ENCODE results near the gene PTPRC.

The PTPRC gene

DNA sequence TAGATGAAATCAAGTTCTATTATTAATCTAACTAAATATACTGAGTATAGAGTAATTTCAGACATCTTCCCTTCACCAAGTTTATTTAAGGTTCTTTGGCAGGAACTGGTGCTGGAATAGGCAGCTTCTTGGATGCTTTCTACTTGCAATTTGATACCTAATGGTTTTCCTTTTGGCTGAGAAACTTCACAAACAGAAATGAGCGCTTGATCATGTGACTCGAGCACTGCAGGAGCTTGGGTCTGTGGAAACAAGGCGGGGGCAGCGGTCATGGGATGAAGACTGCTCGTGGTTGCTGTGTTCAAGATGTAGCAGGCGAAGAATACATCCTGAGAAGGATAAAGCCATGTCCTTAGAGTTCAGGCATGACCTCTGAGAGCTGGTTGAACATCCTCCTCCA lies 136.8 kb downstream of the PTPRC start:
- H3K9me3 ChIP-seq: no peaks in the 10 kb centered on the region
- H3K4me1 ChIP-seq: no peaks in the 10 kb centered on the region
- no peaks in the 10 kb centered on the region for H3K27me3 ChIP-seq
- intact Hi-C loops (cut with DNase I; ENCODE audit: low total_unique reads): no loop called here
- no peaks in the 10 kb centered on the region for H3K36me3 ChIP-seq
- no peak overlapping the region for H3K4me3 ChIP-seq
- DNase-seq: peak in 1 of 2 donors; percentile 24
- TF ChIP-seq, protein P1, sequence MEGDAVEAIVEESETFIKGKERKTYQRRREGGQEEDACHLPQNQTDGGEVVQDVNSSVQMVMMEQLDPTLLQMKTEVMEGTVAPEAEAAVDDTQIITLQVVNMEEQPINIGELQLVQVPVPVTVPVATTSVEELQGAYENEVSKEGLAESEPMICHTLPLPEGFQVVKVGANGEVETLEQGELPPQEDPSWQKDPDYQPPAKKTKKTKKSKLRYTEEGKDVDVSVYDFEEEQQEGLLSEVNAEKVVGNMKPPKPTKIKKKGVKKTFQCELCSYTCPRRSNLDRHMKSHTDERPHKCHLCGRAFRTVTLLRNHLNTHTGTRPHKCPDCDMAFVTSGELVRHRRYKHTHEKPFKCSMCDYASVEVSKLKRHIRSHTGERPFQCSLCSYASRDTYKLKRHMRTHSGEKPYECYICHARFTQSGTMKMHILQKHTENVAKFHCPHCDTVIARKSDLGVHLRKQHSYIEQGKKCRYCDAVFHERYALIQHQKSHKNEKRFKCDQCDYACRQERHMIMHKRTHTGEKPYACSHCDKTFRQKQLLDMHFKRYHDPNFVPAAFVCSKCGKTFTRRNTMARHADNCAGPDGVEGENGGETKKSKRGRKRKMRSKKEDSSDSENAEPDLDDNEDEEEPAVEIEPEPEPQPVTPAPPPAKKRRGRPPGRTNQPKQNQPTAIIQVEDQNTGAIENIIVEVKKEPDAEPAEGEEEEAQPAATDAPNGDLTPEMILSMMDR (IDR thresholded peaks at IDR 0.05): no peak
- no peak overlapping the region for H3K27ac ChIP-seq

DNA sequence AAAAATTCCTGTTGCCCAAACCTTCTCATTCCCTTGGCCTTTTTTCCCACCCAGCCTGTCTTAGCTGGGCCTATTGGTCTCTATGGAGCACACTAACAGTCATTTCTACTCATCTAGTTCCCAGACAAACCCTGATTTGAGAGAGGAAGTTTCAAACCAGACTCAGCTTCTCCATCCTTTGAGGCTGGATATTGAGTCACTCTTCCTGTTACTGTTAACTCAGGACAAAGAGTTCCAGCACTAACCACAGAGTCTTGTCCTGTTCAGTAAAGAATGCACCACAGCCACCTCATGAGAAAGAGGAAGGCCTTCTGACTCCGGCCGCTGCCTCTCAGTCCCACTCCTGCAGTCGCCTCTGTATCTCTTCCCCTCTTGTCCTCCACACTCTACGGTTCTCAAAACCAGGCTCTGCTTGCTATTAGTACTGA lies 137.8 kb downstream of the PTPRC start:
- intact Hi-C loops (cut with DNase I; ENCODE audit: low total_unique reads): no loop called here
- peak; percentile 41 to 67 for DNase-seq
- Histone ChIP-seq H3K36me3 (no peaks in the 10 kb centered on the region), H3K27ac (no peak overlapping the region), H3K4me3 (no peak overlapping the region), H3K9me3 (no peaks in the 10 kb centered on the region), H3K27me3 (no peaks in the 10 kb centered on the region), H3K4me1 (no peaks in the 10 kb centered on the region)
- TF ChIP-seq, protein P1 (IDR thresholded peaks at IDR 0.05): no peak

DNA sequence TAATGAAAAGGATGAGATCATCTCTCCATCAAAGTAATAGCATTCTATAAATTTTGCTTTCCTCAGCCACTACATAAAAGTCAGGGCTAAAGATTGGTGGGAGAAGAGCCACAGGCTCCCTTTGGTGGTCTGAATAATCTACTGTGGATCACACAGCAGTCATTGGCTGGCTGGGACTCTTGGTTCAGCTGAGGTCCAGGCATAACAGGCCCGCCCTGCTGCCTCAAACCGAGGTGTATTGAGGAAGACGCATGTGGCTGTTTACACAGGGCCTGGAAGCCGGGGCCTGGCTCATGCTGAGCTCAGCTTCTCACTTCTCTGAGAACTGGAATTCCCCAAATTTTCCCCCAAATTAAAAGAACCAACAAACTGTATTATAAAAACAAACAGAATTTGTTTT lies 139.2 kb downstream of the PTPRC start:
- TF ChIP-seq, protein P1 (IDR thresholded peaks at IDR 0.05): no peak
- no peaks in the 10 kb centered on the region for H3K36me3 ChIP-seq
- no peak overlapping the region for H3K4me3 ChIP-seq
- no peaks in the 10 kb centered on the region for H3K9me3 ChIP-seq
- peak in 1 of 2 donors; percentile 32 for DNase-seq
- intact Hi-C loops (cut with DNase I; ENCODE audit: low total_unique reads): no loop called here
- H3K4me1 ChIP-seq: no peaks in the 10 kb centered on the region
- H3K27ac ChIP-seq: no peak overlapping the region
- no peaks in the 10 kb centered on the region for H3K27me3 ChIP-seq

DNA sequence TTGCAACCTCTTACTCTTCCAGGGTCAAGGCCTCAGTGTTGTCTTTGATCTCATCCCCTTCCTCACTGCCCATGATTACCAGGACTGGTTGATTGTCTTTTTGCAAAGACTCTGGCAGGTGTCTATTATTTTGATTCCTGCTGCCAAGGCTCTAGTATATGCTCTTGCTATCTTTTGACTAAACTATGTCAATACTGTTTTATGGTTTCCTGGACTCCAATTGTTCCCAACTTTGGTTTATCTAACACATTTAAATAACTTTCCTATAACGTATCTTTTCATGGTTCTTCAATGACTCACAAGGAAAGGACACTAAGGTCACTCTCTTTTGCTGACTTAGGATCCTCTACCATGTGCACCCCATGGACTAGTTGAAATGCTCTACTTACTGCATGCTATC lies 141.5 kb downstream of the PTPRC start:
- no peaks in the 10 kb centered on the region for H3K9me3 ChIP-seq
- DNase-seq: no peak
- H3K4me1 ChIP-seq: no peaks in the 10 kb centered on the region
- intact Hi-C loops (cut with DNase I; ENCODE audit: low total_unique reads): no loop called here
- H3K27me3 ChIP-seq: no peaks in the 10 kb centered on the region
- TF ChIP-seq, protein P1 (IDR thresholded peaks at IDR 0.05): no peak
- H3K4me3 ChIP-seq: no peak overlapping the region
- H3K36me3 ChIP-seq: no peaks in the 10 kb centered on the region
- H3K27ac ChIP-seq: no peak overlapping the region

DNA sequence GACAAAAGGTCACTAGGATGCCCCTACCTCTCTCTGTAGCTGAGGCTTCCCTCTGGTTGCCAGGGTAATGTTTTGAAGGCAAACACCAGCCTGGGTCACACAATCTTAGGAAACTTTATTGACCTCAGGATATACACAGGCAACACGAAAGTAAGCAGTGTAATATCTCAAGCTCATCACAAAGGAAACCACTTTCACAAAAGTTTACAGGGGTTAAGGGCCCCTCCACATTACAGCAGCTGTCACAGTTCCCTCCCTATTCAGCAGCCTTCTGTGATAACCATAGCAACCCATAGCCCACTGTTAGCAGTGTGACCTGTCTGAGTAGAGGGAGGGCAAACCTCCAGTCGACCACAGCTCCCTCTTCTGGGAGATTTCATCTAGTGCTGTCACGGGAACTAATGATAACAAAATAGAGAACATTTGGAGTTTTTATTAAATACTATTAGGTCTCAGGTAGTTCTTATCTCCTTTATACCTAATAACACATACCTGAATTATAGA lies 149.8 kb downstream of the PTPRC start:
- no peak overlapping the region for H3K4me3 ChIP-seq
- H3K27me3 ChIP-seq: no peaks in the 10 kb centered on the region
- no peak for DNase-seq
- no peaks in the 10 kb centered on the region for H3K36me3 ChIP-seq
- H3K4me1 ChIP-seq: no peaks in the 10 kb centered on the region
- no peaks in the 10 kb centered on the region for H3K9me3 ChIP-seq
- TF ChIP-seq, protein P1 (IDR thresholded peaks at IDR 0.05): no peak
- no peak overlapping the region for H3K27ac ChIP-seq
- intact Hi-C loops (cut with DNase I; ENCODE audit: low total_unique reads): no loop called here

DNA sequence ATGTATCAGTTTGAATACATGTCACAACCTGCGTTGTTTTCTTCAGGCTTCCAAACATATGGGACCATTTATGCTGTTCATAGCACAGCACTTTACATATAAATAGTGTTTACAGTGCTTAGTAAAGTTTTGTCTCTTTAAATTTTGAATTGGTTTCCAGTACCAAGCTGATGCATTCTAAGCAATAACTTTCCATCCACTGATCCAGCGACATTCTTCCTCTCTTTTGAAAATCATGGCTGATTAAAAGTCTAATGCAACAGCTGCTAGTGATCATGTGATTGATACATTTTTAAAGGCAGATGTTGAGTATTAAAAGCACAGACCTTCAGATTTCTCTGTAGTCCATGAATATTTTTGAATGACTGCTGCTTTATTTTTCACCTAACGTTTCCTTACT lies 154.9 kb downstream of the PTPRC start:
- H3K9me3 ChIP-seq: peaks cover 0 to 5% (median 4%) of the 10 kb centered on the region in 3 donors
- no peaks in the 10 kb centered on the region for H3K36me3 ChIP-seq
- H3K27ac ChIP-seq: no peak overlapping the region
- TF ChIP-seq, protein P1 (IDR thresholded peaks at IDR 0.05): no peak
- no peak for DNase-seq
- H3K27me3 ChIP-seq: no peaks in the 10 kb centered on the region
- H3K4me3 ChIP-seq: no peak overlapping the region
- H3K4me1 ChIP-seq: no peaks in the 10 kb centered on the region
- intact Hi-C loops (cut with DNase I; ENCODE audit: low total_unique reads): no loop called here
